Endodermal cell (in vitro differentiated cells): Measurements from ENCODE around the gene MEGF11. TPM values are rescaled to one million over a fixed set of nuclear protein-coding genes. Genes with fewer than 3 reads are reported as not detected.
A peak's percentile ranks its signal among the peaks of the same experiment; 100 is the strongest.

Experiments
- DNase-seq: peaks from one replicate; pipeline ENCODE4 v3.0.0-alpha.2; 2017
- H3K27ac ChIP-seq: 2 replicates; pipeline ENCODE4 v1.5.1; 2013; ENCODE audit warnings: mild to moderate bottlenecking, low read depth, low read length, moderate library complexity
- H3K27me3 ChIP-seq: 2 replicates; pipeline ENCODE4 v1.6.1; 2013; ENCODE audit warnings: mild to moderate bottlenecking, low read length, moderate library complexity; ENCODE audit not compliant: insufficient read depth, control insufficient read depth, poor library complexity, severe bottlenecking
- H3K36me3 ChIP-seq: 2 replicates; pipeline ENCODE4 v1.7.0; 2013; ENCODE audit warnings: mild to moderate bottlenecking, low read length, moderate library complexity; ENCODE audit not compliant: control insufficient read depth, insufficient read depth
- H3K4me1 ChIP-seq: one replicate; pipeline ENCODE4 v1.7.0; 2013; ENCODE audit warnings: low read length; ENCODE audit not compliant: control insufficient read depth, insufficient read depth
- H3K4me3 ChIP-seq: 2 replicates; pipeline ENCODE4 v1.5.1; 2013; ENCODE audit warnings: mild to moderate bottlenecking, low read length, moderate library complexity
- H3K9ac ChIP-seq: 2 replicates; pipeline ENCODE4 v1.6.1; 2013; ENCODE audit warnings: mild to moderate bottlenecking, low read length, moderate library complexity; ENCODE audit not compliant: poor library complexity, severe bottlenecking; ENCODE audit errors: extremely low read depth
- H3K9me3 ChIP-seq: 2 replicates; pipeline ENCODE4 v1.6.1; 2013; ENCODE audit warnings: mild to moderate bottlenecking, low read length, moderate library complexity; ENCODE audit not compliant: control insufficient read depth
- H3K27ac Mint-ChIP-seq: 2 replicates; pipeline ENCODE4 v1.8.0; 2020; ENCODE audit warnings: mixed read lengths
- H3K27me3 Mint-ChIP-seq: 2 replicates; pipeline ENCODE4 v1.8.0; 2021; ENCODE audit warnings: mild to moderate bottlenecking, mixed read lengths; ENCODE audit not compliant: insufficient read depth
- H3K36me3 Mint-ChIP-seq: 2 replicates; pipeline ENCODE4 v1.8.0; 2020; ENCODE audit warnings: low read depth, mixed read lengths
- H3K4me1 Mint-ChIP-seq: 2 replicates; pipeline ENCODE4 v1.8.0; 2020; ENCODE audit warnings: mixed read lengths
- H3K4me3 Mint-ChIP-seq: 2 replicates; pipeline ENCODE4 v1.8.0; 2020; ENCODE audit warnings: mild to moderate bottlenecking, moderate library complexity, mixed read lengths
- H3K9me3 Mint-ChIP-seq: 2 replicates; pipeline ENCODE4 v1.8.0; 2020; ENCODE audit warnings: mild to moderate bottlenecking, mixed read lengths
- WGBS, 2 experiments: methylation state at CpG; one replicate each; pipeline versions ENCODE4 v1.1.5 to v1.1.7; 2013; ENCODE audit warnings: missing lambda C conversion rate in 2 of 2, mixed read lengths in 1 of 2; ENCODE audit not compliant: insufficient coverage in 1 of 2, insufficient read length in 1 of 2; 5-methylcytosine and 5-hydroxymethylcytosine counted together
- total RNA-seq, 2 donors: library from RNA; stranded (reverse); fragmentation: NEBNext Ultra II Directional in 1 of 2; extraction: Animal tissue kit (Norgen Biotek cat#: 25700) in 1 of 2; gene quantifications; 2 replicates in 1 of 2; 3 replicates in 1 of 2; pipeline ENCODE4 v1.2.1, GENCODE V29; 2021
- TF ChIP-seq, protein P1 (sequence below): fragments of 200-600 bp; sonication (generic); conservative IDR thresholded peaks from 2 replicates; pipeline ENCODE4 v1.5.0; 2021; ENCODE audit warnings: antibody characterized with exemption, mild to moderate bottlenecking

The MEGF11 gene
- total RNA-seq, 2 donors from 2014 or later = 0.73 to 1.2 TPM

DNA sequence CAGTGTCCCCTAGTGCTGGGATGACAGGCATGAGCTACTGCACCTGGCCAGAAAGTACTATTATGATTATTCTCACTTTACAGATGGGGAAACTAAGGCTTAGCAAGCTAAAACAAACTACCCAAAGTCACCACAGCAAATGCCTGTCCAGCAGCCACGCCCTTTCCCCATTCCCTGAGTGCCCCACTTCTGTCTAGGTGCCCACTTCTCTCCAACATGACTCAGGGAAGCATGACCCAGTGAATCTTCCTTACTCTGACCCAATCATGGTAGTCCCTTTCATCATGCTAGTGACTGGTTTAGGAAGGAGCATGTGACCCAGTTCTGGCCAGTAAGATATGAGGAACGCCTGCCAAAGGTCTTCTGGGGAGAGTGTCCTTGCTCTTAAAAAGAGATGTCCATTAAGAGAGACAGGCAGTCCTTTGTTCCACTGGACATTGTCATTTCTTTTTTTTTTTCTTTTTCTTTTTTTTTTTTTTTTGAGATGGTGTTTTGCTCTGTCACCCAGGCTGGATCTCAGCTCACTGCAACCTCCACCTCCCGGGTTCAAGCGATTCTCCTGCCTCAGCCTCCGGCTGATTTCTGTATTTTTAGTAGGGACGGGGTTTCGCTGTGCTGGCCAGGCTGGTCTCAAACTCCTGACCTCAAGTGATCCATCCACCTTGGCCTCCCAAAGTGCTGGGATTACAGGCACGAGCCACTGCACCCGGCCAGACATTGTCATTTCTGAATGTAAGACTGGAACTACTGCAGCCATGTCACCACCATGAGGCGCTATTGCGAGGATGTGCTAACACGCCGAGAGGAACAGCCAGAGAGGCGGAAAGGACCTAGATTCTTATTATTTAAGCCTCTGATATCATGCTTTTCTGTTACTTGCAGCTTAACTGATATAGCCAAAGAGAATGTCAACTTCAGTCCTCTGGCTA lies 19.8 kb downstream of the MEGF11 start:
- H3K9me3 ChIP-seq = no peaks in the 10 kb centered on the region

DNA sequence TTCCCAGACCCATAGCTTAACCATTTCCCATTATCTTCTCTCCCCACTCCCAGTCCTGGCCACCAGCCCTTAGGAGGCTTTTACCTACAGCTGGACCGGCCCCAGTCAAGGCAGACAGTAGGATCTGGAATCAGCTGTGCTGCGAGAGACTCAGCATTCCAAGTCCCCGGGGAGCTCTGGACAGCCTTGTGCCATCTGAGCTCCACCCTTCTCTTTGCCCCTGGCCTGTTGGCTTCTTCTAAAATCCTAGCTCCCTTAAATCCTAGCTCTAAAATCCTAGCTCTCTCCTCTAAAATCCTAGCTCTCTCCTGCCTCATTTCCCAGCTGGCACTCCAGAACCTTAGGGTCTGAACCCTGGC lies 21.3 kb downstream of the MEGF11 start:
- no peak overlapping the region for H3K27ac ChIP-seq
- TF ChIP-seq, protein P1, sequence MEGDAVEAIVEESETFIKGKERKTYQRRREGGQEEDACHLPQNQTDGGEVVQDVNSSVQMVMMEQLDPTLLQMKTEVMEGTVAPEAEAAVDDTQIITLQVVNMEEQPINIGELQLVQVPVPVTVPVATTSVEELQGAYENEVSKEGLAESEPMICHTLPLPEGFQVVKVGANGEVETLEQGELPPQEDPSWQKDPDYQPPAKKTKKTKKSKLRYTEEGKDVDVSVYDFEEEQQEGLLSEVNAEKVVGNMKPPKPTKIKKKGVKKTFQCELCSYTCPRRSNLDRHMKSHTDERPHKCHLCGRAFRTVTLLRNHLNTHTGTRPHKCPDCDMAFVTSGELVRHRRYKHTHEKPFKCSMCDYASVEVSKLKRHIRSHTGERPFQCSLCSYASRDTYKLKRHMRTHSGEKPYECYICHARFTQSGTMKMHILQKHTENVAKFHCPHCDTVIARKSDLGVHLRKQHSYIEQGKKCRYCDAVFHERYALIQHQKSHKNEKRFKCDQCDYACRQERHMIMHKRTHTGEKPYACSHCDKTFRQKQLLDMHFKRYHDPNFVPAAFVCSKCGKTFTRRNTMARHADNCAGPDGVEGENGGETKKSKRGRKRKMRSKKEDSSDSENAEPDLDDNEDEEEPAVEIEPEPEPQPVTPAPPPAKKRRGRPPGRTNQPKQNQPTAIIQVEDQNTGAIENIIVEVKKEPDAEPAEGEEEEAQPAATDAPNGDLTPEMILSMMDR = no peak
- DNase-seq = no peak
- peaks cover under 1% of the 10 kb centered on the region for H3K4me1 ChIP-seq
- no peak overlapping the region for H3K9ac ChIP-seq
- H3K27ac Mint-ChIP-seq = no peak overlapping the region
- no peaks in the 10 kb centered on the region for H3K9me3 ChIP-seq
- peaks cover 17% of the 10 kb centered on the region for H3K4me1 Mint-ChIP-seq
- H3K36me3 ChIP-seq = no peaks in the 10 kb centered on the region
- no peak overlapping the region for H3K4me3 Mint-ChIP-seq
- H3K27me3 ChIP-seq = no peaks in the 10 kb centered on the region
- peaks cover 3% of the 10 kb centered on the region for H3K9me3 Mint-ChIP-seq
- WGBS, 2 experiments = 87 to 89% methylated on average over 3 of the region's 3 CpGs
- no peak overlapping the region for H3K4me3 ChIP-seq
- peaks cover 11% of the 10 kb centered on the region for H3K27me3 Mint-ChIP-seq
- peaks cover 3% of the 10 kb centered on the region for H3K36me3 Mint-ChIP-seq

More for the DNA sequence above, 19.8 kb downstream of the MEGF11 start:
- peaks cover 18% of the 10 kb centered on the region for H3K4me1 Mint-ChIP-seq
- no peaks in the 10 kb centered on the region for H3K27me3 ChIP-seq
- H3K9ac ChIP-seq = no peak overlapping the region
- no peak overlapping the region for H3K27ac ChIP-seq
- no peaks in the 10 kb centered on the region for H3K36me3 Mint-ChIP-seq
- H3K27me3 Mint-ChIP-seq = peaks cover 11% of the 10 kb centered on the region
- DNase-seq = peak; percentile 82
- TF ChIP-seq, protein P1 = peak; percentile 77
- no peak overlapping the region for H3K4me3 ChIP-seq
- no peak overlapping the region for H3K4me3 Mint-ChIP-seq
- H3K36me3 ChIP-seq = no peaks in the 10 kb centered on the region
- WGBS, 2 experiments = 82 to 93% methylated on average over 13 to 14 of the region's 14 CpGs
- H3K27ac Mint-ChIP-seq = no peak overlapping the region
- no peaks in the 10 kb centered on the region for H3K9me3 Mint-ChIP-seq
- H3K4me1 ChIP-seq = peaks cover 5% of the 10 kb centered on the region

DNA sequence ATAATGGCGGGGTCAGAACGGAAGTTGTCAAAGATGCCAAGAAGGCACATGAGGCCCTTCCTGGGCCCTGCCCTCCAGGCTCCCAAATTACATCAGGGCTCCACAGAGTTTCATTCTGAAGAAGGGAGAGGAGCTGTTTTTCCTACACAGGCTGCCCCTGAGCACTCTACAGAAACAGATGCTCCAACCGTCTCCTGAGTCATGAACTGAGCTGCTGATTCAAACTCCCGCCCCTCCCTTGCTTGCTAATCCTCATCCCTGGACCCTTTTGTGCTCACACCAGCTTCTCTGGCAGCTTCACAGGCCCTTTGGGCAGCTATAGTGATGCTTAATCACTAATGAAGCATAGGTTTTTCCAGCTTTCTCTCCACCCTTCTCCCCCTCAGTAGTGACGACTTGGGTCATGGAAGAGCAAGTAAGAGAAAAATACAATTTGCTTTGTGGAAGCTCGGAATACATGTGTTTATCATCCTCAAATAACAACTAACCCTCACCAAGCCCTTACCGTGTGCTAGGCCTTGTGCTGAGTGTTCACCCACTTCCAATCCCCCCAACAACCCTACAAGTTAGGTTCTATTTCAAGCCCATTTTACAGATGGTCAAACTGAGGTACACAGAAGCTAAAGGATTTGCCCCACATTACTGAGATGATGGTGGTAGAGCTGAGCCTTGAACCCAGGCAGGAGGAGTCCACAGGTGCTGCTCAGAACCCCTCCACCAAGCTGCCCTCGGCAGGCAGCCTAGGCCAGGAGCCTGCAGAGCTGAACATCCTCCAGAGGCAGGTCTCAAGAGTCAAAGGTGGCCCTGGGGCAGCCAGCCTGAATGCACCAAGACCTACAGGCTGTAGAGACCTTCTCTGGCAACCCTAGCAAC lies 21.9 kb downstream of the MEGF11 start:
- 65 to 74% methylated on average over 4 to 7 of the region's 8 CpGs for WGBS, 2 experiments
- H3K27me3 Mint-ChIP-seq = peaks cover 9% of the 10 kb centered on the region
- DNase-seq = no peak
- no peaks in the 10 kb centered on the region for H3K4me1 ChIP-seq
- H3K4me3 Mint-ChIP-seq = no peak overlapping the region
- TF ChIP-seq, protein P1 = no peak
- H3K9ac ChIP-seq = no peak overlapping the region
- H3K9me3 Mint-ChIP-seq = peaks cover 3% of the 10 kb centered on the region
- no peaks in the 10 kb centered on the region for H3K36me3 ChIP-seq
- no peak overlapping the region for H3K27ac Mint-ChIP-seq
- H3K4me3 ChIP-seq = no peak overlapping the region
- H3K9me3 ChIP-seq = no peaks in the 10 kb centered on the region
- H3K4me1 Mint-ChIP-seq = peaks cover 12% of the 10 kb centered on the region
- H3K36me3 Mint-ChIP-seq = peaks cover 3% of the 10 kb centered on the region
- H3K27ac ChIP-seq = no peak overlapping the region
- H3K27me3 ChIP-seq = no peaks in the 10 kb centered on the region
